ENCODE results near the gene SORD. TPM values are rescaled to one million over a fixed set of nuclear protein-coding genes. Genes with fewer than 3 reads are reported as not detected.
"Not testable (repeated sequence)": the region's sequence is repeated elsewhere in the genome, so short reads cannot be mapped to it uniquely, and the experiment has no call there.

SORD gene
- total and polyA plus RNA-seq, 7 experiments from 2014 or later, result 2.7 to 7.8 (median 6.5) TPM

DNA sequence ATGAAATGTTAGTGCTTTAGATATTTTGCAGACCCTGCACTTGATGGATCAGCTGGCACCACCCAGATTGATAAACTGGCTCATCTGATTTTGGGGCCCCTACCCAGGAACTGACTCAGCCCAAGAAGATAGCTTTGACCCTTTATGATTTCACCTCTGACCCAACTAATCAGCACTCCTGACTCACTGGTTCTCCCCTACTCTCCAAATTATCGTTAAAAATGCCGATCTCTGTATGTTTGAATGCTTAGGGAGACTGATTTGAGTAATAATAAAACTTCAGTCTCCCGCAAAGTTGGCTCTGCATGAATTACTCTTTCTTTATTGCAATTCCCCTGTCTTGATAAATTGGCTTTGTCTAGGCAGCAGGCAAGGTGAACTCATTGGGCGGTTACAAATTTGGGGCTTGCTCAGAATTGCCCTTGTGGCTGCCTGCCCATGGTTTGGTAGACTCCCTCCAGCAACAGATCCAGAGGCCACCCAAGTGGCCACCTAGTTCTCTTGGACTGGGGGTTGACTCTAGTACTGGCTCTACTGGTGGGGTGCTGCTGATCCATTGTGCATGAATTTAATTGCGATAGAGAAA lies 18.3 kb upstream of the SORD start:
- POLR2A ChIA-PET; H3K9me3 ChIP-seq (ENCODE audit: control insufficient read depth in 2 of 3, low read length in 3 of 3); H3K4me1 Mint-ChIP-seq; H3K27ac Mint-ChIP-seq; H3K27me3 ChIP-seq (ENCODE audit: control insufficient read depth in 2 of 2, insufficient read depth in 2 of 2, low read length in 2 of 2); CTCF ChIA-PET; H3K36me3 Mint-ChIP-seq; DNase-seq; H3K27ac ChIP-seq (ENCODE audit: low read depth, low read length); H3K4me1 ChIP-seq (ENCODE audit: control insufficient read depth in 2 of 2, insufficient read depth in 2 of 2, low read length in 2 of 2); H3K4me3 ChIP-seq (ENCODE audit: low read length); ATAC-seq; H3K36me3 ChIP-seq (ENCODE audit: control insufficient read depth in 2 of 3, insufficient read depth in 3 of 3, low read length in 3 of 3); H3K4me3 Mint-ChIP-seq; intact Hi-C loops (cut with micrococcal nuclease): not testable (repeated sequence)
- Mint-ChIP-seq H3K27me3 (peaks cover 0 to 11% (median 8%) of the 10 kb centered on the region in 5 donors), H3K9me3 (peaks cover 0 to 17% (median 2%) of the 10 kb centered on the region in 11 donors)

DNA sequence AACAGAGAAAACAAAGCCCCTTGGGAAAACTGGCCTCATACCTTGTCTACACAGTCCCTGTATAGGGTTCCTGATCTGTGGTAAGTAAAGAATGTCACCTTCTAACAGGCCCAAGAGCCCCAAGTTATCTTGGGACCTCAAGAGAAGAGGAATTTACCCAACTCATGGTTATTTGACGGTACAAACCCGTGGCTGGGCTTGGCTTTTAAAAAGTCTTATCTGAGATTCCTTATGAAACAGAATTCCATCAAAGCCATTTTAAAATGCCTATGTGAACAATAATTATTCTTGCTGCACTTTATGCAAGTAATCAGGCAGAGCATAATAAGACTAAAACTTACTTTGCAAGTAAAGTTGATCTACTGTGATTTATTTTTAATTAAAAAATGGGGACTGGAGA lies 13.9 kb upstream of the SORD start:
- no peak for DNase-seq
- Histone ChIP-seq H3K36me3 (ENCODE audit: control insufficient read depth in 2 of 3, insufficient read depth in 3 of 3, low read length in 3 of 3) (no peaks in the 10 kb centered on the region), H3K4me1 (ENCODE audit: control insufficient read depth in 2 of 2, insufficient read depth in 2 of 2, low read length in 2 of 2) (no peaks in the 10 kb centered on the region), H3K27me3 (ENCODE audit: control insufficient read depth in 2 of 2, insufficient read depth in 2 of 2, low read length in 2 of 2) (no peaks in the 10 kb centered on the region), H3K9me3 (ENCODE audit: control insufficient read depth in 2 of 3, low read length in 3 of 3) (no peaks in the 10 kb centered on the region), H3K4me3 (ENCODE audit: low read length) (no peak overlapping the region), H3K27ac (ENCODE audit: low read depth, low read length) (no peak overlapping the region)
- H3K4me1 Mint-ChIP-seq, result no peaks in the 10 kb centered on the region
- no peak overlapping the region for H3K27ac Mint-ChIP-seq
- POLR2A ChIA-PET, result no interaction called here
- intact Hi-C loops (cut with micrococcal nuclease), result no loop called here
- H3K27me3 Mint-ChIP-seq, result peaks cover 5 to 15% (median 9%) of the 10 kb centered on the region in 5 donors
- no peak overlapping the region for H3K4me3 Mint-ChIP-seq
- peaks cover 0 to 5% (median 0%) of the 10 kb centered on the region in 5 donors for H3K36me3 Mint-ChIP-seq
- peaks cover 0 to 17% (median 2%) of the 10 kb centered on the region in 11 donors for H3K9me3 Mint-ChIP-seq
- CTCF ChIA-PET, result no interaction called here
- ATAC-seq, result no peak

DNA sequence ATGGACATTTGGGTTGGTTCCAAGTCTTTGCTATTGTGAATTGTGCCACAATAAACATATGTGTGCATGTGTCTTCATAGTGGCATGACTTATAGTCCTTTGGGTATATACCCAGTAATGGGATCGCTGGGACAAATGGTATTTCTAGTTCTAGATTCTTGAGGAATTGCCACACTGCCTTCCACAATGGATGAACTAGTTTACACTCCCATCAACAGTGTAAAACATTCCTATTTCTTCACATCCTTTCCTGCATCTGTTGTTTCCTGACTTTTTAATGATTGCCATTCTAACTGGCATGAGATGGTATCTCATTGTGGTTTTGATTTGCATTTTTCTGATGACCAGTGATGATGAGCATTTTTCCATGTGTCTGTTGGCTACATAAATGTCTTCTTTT lies 7.9 kb upstream of the SORD start:
- POLR2A ChIA-PET; H3K4me1 Mint-ChIP-seq; H3K4me1 ChIP-seq (ENCODE audit: control insufficient read depth in 2 of 2, insufficient read depth in 2 of 2, low read length in 2 of 2); H3K4me3 ChIP-seq (ENCODE audit: low read length); H3K36me3 ChIP-seq (ENCODE audit: control insufficient read depth in 2 of 3, insufficient read depth in 3 of 3, low read length in 3 of 3); H3K27ac ChIP-seq (ENCODE audit: low read depth, low read length); H3K27ac Mint-ChIP-seq; H3K36me3 Mint-ChIP-seq; DNase-seq; ATAC-seq; H3K27me3 ChIP-seq (ENCODE audit: control insufficient read depth in 2 of 2, insufficient read depth in 2 of 2, low read length in 2 of 2); H3K9me3 ChIP-seq (ENCODE audit: control insufficient read depth in 2 of 3, low read length in 3 of 3); H3K9me3 Mint-ChIP-seq; H3K4me3 Mint-ChIP-seq; intact Hi-C loops (cut with micrococcal nuclease); CTCF ChIA-PET: not testable (repeated sequence)
- H3K27me3 Mint-ChIP-seq, result peaks cover 23 to 50% (median 25%) of the 10 kb centered on the region in 5 donors

DNA sequence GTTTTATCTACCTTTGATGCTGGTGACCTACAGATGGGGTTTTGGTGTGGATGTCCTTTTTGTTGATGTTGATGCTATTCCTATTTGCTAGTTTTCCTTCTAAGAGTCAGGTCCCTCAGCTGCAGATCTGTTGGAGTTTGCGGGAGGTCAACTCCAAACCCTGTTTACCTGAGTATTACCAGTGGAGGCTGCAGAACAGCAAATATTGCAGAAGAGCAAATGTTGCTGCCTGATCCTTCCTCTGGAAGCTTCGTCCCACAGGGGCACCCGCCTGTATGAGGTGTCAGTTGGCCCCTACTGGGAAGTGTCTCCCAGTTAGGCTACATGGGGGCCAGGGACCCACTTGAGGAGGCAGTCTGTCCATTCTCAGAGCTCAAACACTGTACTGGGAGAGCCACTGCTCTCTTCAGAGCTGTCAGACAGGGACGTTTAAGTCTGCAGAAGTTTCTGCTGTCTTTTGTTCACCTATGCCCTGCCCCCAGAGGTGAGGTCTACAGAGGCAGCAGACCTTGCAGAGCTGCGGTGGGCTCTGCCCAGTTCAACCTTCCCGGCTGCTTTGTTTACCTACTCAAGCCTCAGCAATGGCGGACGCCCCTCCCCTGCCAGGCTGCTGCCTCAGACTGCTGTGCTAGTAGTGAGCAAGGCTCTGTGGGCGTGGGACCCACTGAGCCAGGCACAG lies 2.6 kb upstream of the SORD start:
- H3K27ac Mint-ChIP-seq; POLR2A ChIA-PET; H3K36me3 ChIP-seq (ENCODE audit: control insufficient read depth in 2 of 3, insufficient read depth in 3 of 3, low read length in 3 of 3); H3K4me3 ChIP-seq (ENCODE audit: low read length); H3K27ac ChIP-seq (ENCODE audit: low read depth, low read length); H3K27me3 ChIP-seq (ENCODE audit: control insufficient read depth in 2 of 2, insufficient read depth in 2 of 2, low read length in 2 of 2); H3K9me3 ChIP-seq (ENCODE audit: control insufficient read depth in 2 of 3, low read length in 3 of 3); H3K9me3 Mint-ChIP-seq; H3K36me3 Mint-ChIP-seq; DNase-seq; ATAC-seq; CTCF ChIA-PET: not testable (repeated sequence)
- H3K4me1 Mint-ChIP-seq, result peaks cover 7 to 24% (median 14%) of the 10 kb centered on the region in 7 donors
- peak overlapping the region in 1 of 10 donors; percentile 29 for H3K4me3 Mint-ChIP-seq
- intact Hi-C loops (cut with micrococcal nuclease), result loop anchor here in 1 of 2 donors (5.0 kb wide), 4 partner anchors 97 to 1273 kb away; partner anchors contain the start of gene PDIA3
- peaks cover 17 to 52% (median 27%) of the 10 kb centered on the region in 5 donors for H3K27me3 Mint-ChIP-seq
- H3K4me1 ChIP-seq (ENCODE audit: control insufficient read depth in 2 of 2, insufficient read depth in 2 of 2, low read length in 2 of 2), result peaks cover 8 to 10% of the 10 kb centered on the region in 2 donors

DNA sequence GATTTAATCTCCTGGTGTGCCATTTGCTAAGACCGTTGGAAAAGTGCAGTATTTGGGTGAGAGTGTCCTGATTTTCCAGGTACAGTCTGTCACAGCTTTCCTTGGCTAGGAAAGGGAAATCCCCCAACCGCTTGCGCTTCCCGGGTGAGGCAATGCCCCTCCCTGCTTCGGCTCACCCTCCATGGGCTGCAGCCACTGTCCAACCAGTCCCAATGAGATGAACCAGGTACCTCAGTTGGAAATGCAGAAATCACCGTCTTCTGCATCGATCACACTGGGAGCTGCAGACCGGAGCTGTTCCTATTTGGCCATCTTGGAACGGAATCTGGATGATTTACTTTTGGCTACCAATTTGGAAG lies 2.1 kb upstream of the SORD start:
- peaks cover 17 to 49% (median 27%) of the 10 kb centered on the region in 5 donors for H3K27me3 Mint-ChIP-seq

DNA sequence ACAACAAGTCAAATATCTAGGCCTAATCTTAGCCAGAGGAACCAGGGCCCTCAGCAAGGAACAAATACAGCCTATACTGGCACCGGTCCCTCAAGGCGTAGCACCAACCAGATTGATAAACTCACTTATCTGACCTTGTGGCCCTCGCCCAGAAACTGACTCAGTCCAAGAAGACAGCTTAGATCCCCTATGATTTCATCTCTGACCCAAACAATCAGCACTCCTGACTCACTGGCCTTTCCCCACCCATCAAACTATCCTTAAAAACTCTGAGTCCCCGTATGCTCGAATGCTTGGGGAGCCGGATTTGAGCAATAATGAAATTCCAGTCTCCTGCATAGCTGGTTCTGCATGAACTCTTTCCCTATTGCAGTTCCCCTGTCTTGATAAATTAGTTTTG lies 1.6 kb upstream of the SORD start:
- intact Hi-C loops (cut with micrococcal nuclease), result loop anchor here in 1 of 2 donors (5.0 kb wide), 4 partner anchors 96 to 1274 kb away; partner anchors contain the start of gene PDIA3
- no peak for DNase-seq
- Histone ChIP-seq H3K9me3 (ENCODE audit: control insufficient read depth in 2 of 3, low read length in 3 of 3) (no peaks in the 10 kb centered on the region), H3K36me3 (ENCODE audit: control insufficient read depth in 2 of 3, insufficient read depth in 3 of 3, low read length in 3 of 3) (no peaks in the 10 kb centered on the region), H3K27me3 (ENCODE audit: control insufficient read depth in 2 of 2, insufficient read depth in 2 of 2, low read length in 2 of 2) (no peaks in the 10 kb centered on the region), H3K4me3 (ENCODE audit: low read length) (no peak overlapping the region), H3K4me1 (ENCODE audit: control insufficient read depth in 2 of 2, insufficient read depth in 2 of 2, low read length in 2 of 2) (peaks cover 8 to 10% of the 10 kb centered on the region in 2 donors), H3K27ac (ENCODE audit: low read depth, low read length) (no peak overlapping the region)
- H3K4me3 Mint-ChIP-seq, result peak overlapping the region in 9 of 10 donors; percentile 45 to 87 (median 53)
- peaks cover 0 to 2% (median 0%) of the 10 kb centered on the region in 5 donors for H3K36me3 Mint-ChIP-seq
- no peak for ATAC-seq
- ChIA-PET CTCF (no interaction called here), POLR2A (interaction anchor here (0.6 kb wide), 1 partner anchor 173 kb away, joined by 3 read pairs; no protein-coding TSS in a partner anchor)
- H3K27ac Mint-ChIP-seq, result peak overlapping the region in 1 of 9 donors; percentile 59
- peaks cover 12 to 32% (median 17%) of the 10 kb centered on the region in 7 donors for H3K4me1 Mint-ChIP-seq
- peaks cover 17 to 45% (median 27%) of the 10 kb centered on the region in 5 donors for H3K27me3 Mint-ChIP-seq
- peaks cover 0 to 4% (median 0%) of the 10 kb centered on the region in 11 donors for H3K9me3 Mint-ChIP-seq

More for the DNA sequence above, 2.1 kb upstream of the SORD start:
- POLR2A ChIA-PET, result interaction anchor here (0.6 kb wide), 1 partner anchor 173 kb away, joined by 3 read pairs; no protein-coding TSS in a partner anchor
- CTCF ChIA-PET; DNase-seq; H3K9me3 Mint-ChIP-seq; ATAC-seq; H3K27me3 ChIP-seq (ENCODE audit: control insufficient read depth in 2 of 2, insufficient read depth in 2 of 2, low read length in 2 of 2); H3K4me3 ChIP-seq (ENCODE audit: low read length); H3K9me3 ChIP-seq (ENCODE audit: control insufficient read depth in 2 of 3, low read length in 3 of 3); H3K36me3 ChIP-seq (ENCODE audit: control insufficient read depth in 2 of 3, insufficient read depth in 3 of 3, low read length in 3 of 3); H3K27ac ChIP-seq (ENCODE audit: low read depth, low read length); H3K4me3 Mint-ChIP-seq; H3K36me3 Mint-ChIP-seq: not testable (repeated sequence)
- H3K27ac Mint-ChIP-seq, result peak overlapping the region in 1 of 9 donors; percentile 59
- H3K4me1 ChIP-seq (ENCODE audit: control insufficient read depth in 2 of 2, insufficient read depth in 2 of 2, low read length in 2 of 2), result peaks cover 8 to 10% of the 10 kb centered on the region in 2 donors
- intact Hi-C loops (cut with micrococcal nuclease), result loop anchor here in 1 of 2 donors (5.0 kb wide), 4 partner anchors 96 to 1274 kb away; partner anchors contain the start of gene PDIA3
- peaks cover 9 to 28% (median 14%) of the 10 kb centered on the region in 7 donors for H3K4me1 Mint-ChIP-seq
